Liver (tissue), 9 donors: ENCODE measurements around the gene CISD1. TPM values are rescaled to one million over a fixed set of nuclear protein-coding genes. Genes with fewer than 3 reads are reported as not detected.

Experiments used
- DNase-seq: peaks from one replicate; pipeline ENCODE4 v3.0.0-alpha.2; 2017; ENCODE audit warnings: low spot score
- H3K27ac ChIP-seq, 2 donors: one replicate each; pipeline ENCODE4 v1.7.0; 2013; ENCODE audit warnings: inconsistent platforms in 2 of 2, low read length in 2 of 2, control low read depth in 1 of 2, low read depth in 1 of 2, mild to moderate bottlenecking in 1 of 2
- H3K27me3 ChIP-seq, 4 donors: one replicate each; pipeline versions ENCODE4 v1.6.1 to v1.7.0; 2013; ENCODE audit warnings: low read length in 3 of 4, inconsistent platforms in 1 of 4, mild to moderate bottlenecking in 1 of 4, moderate library complexity in 1 of 4; ENCODE audit not compliant: control insufficient read depth in 4 of 4, insufficient read depth in 4 of 4
- H3K36me3 ChIP-seq, 4 donors: one replicate each; pipeline versions ENCODE4 v1.6.1 to v1.7.0; 2013; ENCODE audit warnings: low read length in 3 of 4, mild to moderate bottlenecking in 3 of 4, low read depth in 1 of 4, moderate library complexity in 1 of 4; ENCODE audit not compliant: control insufficient read depth in 4 of 4, insufficient read depth in 3 of 4
- H3K4me1 ChIP-seq, 4 donors: one replicate each; pipeline versions ENCODE4 v1.6.1 to v1.7.0; 2013; ENCODE audit warnings: low read length in 3 of 4, mild to moderate bottlenecking in 3 of 4, moderate library complexity in 1 of 4; ENCODE audit not compliant: control insufficient read depth in 4 of 4, insufficient read depth in 4 of 4
- H3K4me3 ChIP-seq, 3 donors: one replicate each; pipeline versions ENCODE4 v1.6.1 to v1.7.0; 2013; ENCODE audit warnings: low read length in 3 of 3, control low read depth in 1 of 3, low read depth in 1 of 3, mild to moderate bottlenecking in 1 of 3
- H3K9ac ChIP-seq, 2 donors: one replicate each; pipeline ENCODE4 v1.7.0; 2013; ENCODE audit warnings: low read length in 2 of 2, mild to moderate bottlenecking in 2 of 2, moderate library complexity in 2 of 2, control low read depth in 1 of 2, low read depth in 1 of 2
- H3K9me3 ChIP-seq, 4 donors: one replicate each; pipeline versions ENCODE4 v1.6.1 to v1.7.0; 2013; ENCODE audit warnings: low read length in 3 of 4; ENCODE audit not compliant: control insufficient read depth in 4 of 4
- EGR1 ChIP-seq, 2 donors: IDR thresholded peaks; 2 replicates each; pipeline ENCODE4 v1.6.1; 2016 to 2018; ENCODE audit warnings: antibody characterized with exemption in 2 of 2, low read depth in 2 of 2
- FOXA1 ChIP-seq: IDR thresholded peaks from 2 replicates; pipeline ENCODE4 v1.6.1; 2016; ENCODE audit warnings: antibody characterized with exemption
- FOXA2 ChIP-seq: IDR thresholded peaks from 2 replicates; pipeline ENCODE4 v1.6.1; 2016; ENCODE audit warnings: antibody characterized with exemption
- GABPA ChIP-seq, 2 donors: IDR thresholded peaks in 1 of 2; conservative IDR thresholded peaks in 1 of 2; 2 replicates each; pipeline ENCODE4 v1.6.1; 2016; ENCODE audit warnings: antibody characterized with exemption in 2 of 2, mild to moderate bottlenecking in 1 of 2, moderate library complexity in 1 of 2
- HNF4A ChIP-seq, 2 donors: conservative IDR thresholded peaks; 2 replicates each; pipeline ENCODE4 v1.6.1; 2016; ENCODE audit warnings: antibody characterized with exemption in 2 of 2, mild to moderate bottlenecking in 2 of 2
- HNF4G ChIP-seq: IDR thresholded peaks from 2 replicates; pipeline ENCODE4 v1.6.1; 2016; ENCODE audit warnings: antibody characterized with exemption
- JUND ChIP-seq, 2 donors: IDR thresholded peaks; 2 replicates each; pipeline ENCODE4 v1.6.1; 2016; ENCODE audit warnings: antibody characterized with exemption in 2 of 2
- MAX ChIP-seq: IDR thresholded peaks from 2 replicates; pipeline ENCODE4 v1.6.1; 2016; ENCODE audit warnings: antibody characterized with exemption
- NR2F2 ChIP-seq: IDR thresholded peaks from 2 replicates; pipeline ENCODE4 v1.6.1; 2016; ENCODE audit warnings: antibody characterized with exemption
- RAD21 ChIP-seq, 2 donors: IDR thresholded peaks; 2 replicates each; pipeline ENCODE4 v1.6.1; 2016; ENCODE audit warnings: antibody characterized with exemption in 2 of 2, mild to moderate bottlenecking in 2 of 2
- RXRA ChIP-seq, 2 donors: IDR thresholded peaks; 2 replicates each; pipeline ENCODE4 v1.6.1; 2017 to 2018; ENCODE audit warnings: antibody characterized with exemption in 2 of 2, mild to moderate bottlenecking in 1 of 2
- SP1 ChIP-seq: IDR thresholded peaks from 2 replicates; pipeline ENCODE4 v1.6.1; 2018; ENCODE audit warnings: antibody characterized with exemption, mild to moderate bottlenecking
- TAF1 ChIP-seq: conservative IDR thresholded peaks from 2 replicates; pipeline ENCODE4 v1.6.1; 2016; ENCODE audit warnings: antibody characterized with exemption, mild to moderate bottlenecking
- YY1 ChIP-seq: IDR thresholded peaks from 2 replicates; pipeline ENCODE4 v1.6.1; 2016; ENCODE audit warnings: antibody characterized with exemption, mild to moderate bottlenecking
- WGBS: extraction: QIAGEN DNeasy Blood & Tissue Kit; methylation state at CpG from one replicate; pipeline ENCODE4 v1.1.7; 2013; 5-methylcytosine and 5-hydroxymethylcytosine counted together
- polyA plus RNA-seq, 2 donors: library from polyadenylated mRNA; stranded (reverse) in 1 of 2; unstranded in 1 of 2; fragments of 200-250 nt in 1 of 2; fragments of >200 nt in 1 of 2; fragmentation: Nextera tagmentation in 1 of 2; extraction: Ambion mirVana in 1 of 2; gene quantifications; one replicate each; pipeline versions ENCODE4 v1.2.1 to v1.2.3, GENCODE V29; 2013 to 2015
- total RNA-seq, 2 donors: library from RNA; depleted of rRNA; stranded (reverse); fragments of >200 nt; gene quantifications; one replicate each; pipeline ENCODE4 v1.2.3, GENCODE V29; 2014
- TF ChIP-seq, protein P1 (sequence below): IDR thresholded peaks from 2 replicates; pipeline ENCODE4 v1.6.1; 2016; ENCODE audit warnings: antibody characterized with exemption
- TF ChIP-seq, protein P2 (sequence below): IDR thresholded peaks from 2 replicates; pipeline ENCODE4 v1.6.1; 2016; ENCODE audit warnings: antibody characterized with exemption, mild to moderate bottlenecking
- TF ChIP-seq, protein P3 (sequence below): fragments of 150-350 bp; IDR thresholded peaks from 2 replicates; pipeline ENCODE4 v1.5.1; 2017; ENCODE audit warnings: improper control_type of control experiment, low read depth, low read length; ENCODE audit not compliant: missing input control
- TF ChIP-seq, protein P4 (sequence below): IDR thresholded peaks from 2 replicates; pipeline ENCODE4 v1.6.1; 2016; ENCODE audit warnings: antibody characterized with exemption
- donor health status: healthy.
- donor health status: healthy.
- donor health status: healthy.
- donor health status: healthy.
- donor health status: healthy.

The CISD1 gene
- total RNA-seq (1 to 10 TPM; 8.5 to 9.4 TPM), polyA plus RNA-seq (100 to 1,000 TPM in 1 of 2 donors, 10 to 100 TPM in 1; 21.6 to 141 TPM)

- Histone ChIP-seq H3K9me3 (no peaks in the 10 kb centered on the region), H3K4me3 (peak within 1 kb of the TSS; percentile 71 to 87 (median 84)), H3K36me3 (no peaks in the 10 kb centered on the region), H3K27me3 (no peaks in the 10 kb centered on the region), H3K9ac (peak within 1 kb of the TSS; percentile 83 to 92), H3K27ac (peak within 1 kb of the TSS; percentile 95 to 98), H3K4me1 (peaks cover 2 to 21% (median 15%) of the 10 kb centered on the region in 4 donors)
- under 1% methylated on average over 66 of the region's 66 CpGs for WGBS
- no peak for TF ChIP-seq HNF4G
- TF ChIP-seq TAF1: no peak
- no peak for TF ChIP-seq FOXA2
- no peak for TF ChIP-seq RAD21 (IDR thresholded peaks at IDR 0.05)
- TF ChIP-seq, protein P1, sequence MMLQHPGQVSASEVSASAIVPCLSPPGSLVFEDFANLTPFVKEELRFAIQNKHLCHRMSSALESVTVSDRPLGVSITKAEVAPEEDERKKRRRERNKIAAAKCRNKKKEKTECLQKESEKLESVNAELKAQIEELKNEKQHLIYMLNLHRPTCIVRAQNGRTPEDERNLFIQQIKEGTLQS: peak; percentile 47
- TF ChIP-seq YY1: peak; percentile 77
- TF ChIP-seq, protein P2, sequence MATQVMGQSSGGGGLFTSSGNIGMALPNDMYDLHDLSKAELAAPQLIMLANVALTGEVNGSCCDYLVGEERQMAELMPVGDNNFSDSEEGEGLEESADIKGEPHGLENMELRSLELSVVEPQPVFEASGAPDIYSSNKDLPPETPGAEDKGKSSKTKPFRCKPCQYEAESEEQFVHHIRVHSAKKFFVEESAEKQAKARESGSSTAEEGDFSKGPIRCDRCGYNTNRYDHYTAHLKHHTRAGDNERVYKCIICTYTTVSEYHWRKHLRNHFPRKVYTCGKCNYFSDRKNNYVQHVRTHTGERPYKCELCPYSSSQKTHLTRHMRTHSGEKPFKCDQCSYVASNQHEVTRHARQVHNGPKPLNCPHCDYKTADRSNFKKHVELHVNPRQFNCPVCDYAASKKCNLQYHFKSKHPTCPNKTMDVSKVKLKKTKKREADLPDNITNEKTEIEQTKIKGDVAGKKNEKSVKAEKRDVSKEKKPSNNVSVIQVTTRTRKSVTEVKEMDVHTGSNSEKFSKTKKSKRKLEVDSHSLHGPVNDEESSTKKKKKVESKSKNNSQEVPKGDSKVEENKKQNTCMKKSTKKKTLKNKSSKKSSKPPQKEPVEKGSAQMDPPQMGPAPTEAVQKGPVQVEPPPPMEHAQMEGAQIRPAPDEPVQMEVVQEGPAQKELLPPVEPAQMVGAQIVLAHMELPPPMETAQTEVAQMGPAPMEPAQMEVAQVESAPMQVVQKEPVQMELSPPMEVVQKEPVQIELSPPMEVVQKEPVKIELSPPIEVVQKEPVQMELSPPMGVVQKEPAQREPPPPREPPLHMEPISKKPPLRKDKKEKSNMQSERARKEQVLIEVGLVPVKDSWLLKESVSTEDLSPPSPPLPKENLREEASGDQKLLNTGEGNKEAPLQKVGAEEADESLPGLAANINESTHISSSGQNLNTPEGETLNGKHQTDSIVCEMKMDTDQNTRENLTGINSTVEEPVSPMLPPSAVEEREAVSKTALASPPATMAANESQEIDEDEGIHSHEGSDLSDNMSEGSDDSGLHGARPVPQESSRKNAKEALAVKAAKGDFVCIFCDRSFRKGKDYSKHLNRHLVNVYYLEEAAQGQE: peak; percentile 77
- TF ChIP-seq, protein P3, sequence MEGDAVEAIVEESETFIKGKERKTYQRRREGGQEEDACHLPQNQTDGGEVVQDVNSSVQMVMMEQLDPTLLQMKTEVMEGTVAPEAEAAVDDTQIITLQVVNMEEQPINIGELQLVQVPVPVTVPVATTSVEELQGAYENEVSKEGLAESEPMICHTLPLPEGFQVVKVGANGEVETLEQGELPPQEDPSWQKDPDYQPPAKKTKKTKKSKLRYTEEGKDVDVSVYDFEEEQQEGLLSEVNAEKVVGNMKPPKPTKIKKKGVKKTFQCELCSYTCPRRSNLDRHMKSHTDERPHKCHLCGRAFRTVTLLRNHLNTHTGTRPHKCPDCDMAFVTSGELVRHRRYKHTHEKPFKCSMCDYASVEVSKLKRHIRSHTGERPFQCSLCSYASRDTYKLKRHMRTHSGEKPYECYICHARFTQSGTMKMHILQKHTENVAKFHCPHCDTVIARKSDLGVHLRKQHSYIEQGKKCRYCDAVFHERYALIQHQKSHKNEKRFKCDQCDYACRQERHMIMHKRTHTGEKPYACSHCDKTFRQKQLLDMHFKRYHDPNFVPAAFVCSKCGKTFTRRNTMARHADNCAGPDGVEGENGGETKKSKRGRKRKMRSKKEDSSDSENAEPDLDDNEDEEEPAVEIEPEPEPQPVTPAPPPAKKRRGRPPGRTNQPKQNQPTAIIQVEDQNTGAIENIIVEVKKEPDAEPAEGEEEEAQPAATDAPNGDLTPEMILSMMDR: no peak
- TF ChIP-seq, protein P4, sequence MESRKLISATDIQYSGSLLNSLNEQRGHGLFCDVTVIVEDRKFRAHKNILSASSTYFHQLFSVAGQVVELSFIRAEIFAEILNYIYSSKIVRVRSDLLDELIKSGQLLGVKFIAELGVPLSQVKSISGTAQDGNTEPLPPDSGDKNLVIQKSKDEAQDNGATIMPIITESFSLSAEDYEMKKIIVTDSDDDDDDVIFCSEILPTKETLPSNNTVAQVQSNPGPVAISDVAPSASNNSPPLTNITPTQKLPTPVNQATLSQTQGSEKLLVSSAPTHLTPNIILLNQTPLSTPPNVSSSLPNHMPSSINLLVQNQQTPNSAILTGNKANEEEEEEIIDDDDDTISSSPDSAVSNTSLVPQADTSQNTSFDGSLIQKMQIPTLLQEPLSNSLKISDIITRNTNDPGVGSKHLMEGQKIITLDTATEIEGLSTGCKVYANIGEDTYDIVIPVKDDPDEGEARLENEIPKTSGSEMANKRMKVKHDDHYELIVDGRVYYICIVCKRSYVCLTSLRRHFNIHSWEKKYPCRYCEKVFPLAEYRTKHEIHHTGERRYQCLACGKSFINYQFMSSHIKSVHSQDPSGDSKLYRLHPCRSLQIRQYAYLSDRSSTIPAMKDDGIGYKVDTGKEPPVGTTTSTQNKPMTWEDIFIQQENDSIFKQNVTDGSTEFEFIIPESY: peak; percentile 89
- peak in 1 of 2 donors; percentile 49 for TF ChIP-seq GABPA (IDR thresholded peaks at IDR 0.05 in 1 of 2, conservative IDR thresholded peaks at IDR 0.05 in 1 of 2)
- peak in 1 of 2 donors; percentile 14 for TF ChIP-seq JUND (IDR thresholded peaks at IDR 0.05)
- no peak for TF ChIP-seq FOXA1
- peak in 1 of 2 donors; percentile 22 for TF ChIP-seq EGR1 (IDR thresholded peaks at IDR 0.05; ENCODE audit: low read depth in 2 of 2)
- TF ChIP-seq NR2F2: no peak
- TF ChIP-seq RXRA (IDR thresholded peaks at IDR 0.05): peak; percentile 65 to 66
- TF ChIP-seq MAX: peak; percentile 98
- peak; percentile 77 for TF ChIP-seq SP1
- TF ChIP-seq HNF4A (conservative IDR thresholded peaks at IDR 0.05): peak; percentile 43 to 56
- DNase-seq: peak; percentile 94
These were observed at the start of gene CISD1 for GRCh38 chr10:58268946-58269781. Gene CISD1 (plus strand): TSS chr10:58269162. CDS start chr10:58269274, 112 bp downstream.
